ENCODE results near the gene TNS2. TPM values are rescaled to one million over a fixed set of nuclear protein-coding genes. Genes with fewer than 3 reads are reported as not detected.

Gene TNS2
- total and polyA plus RNA-seq, 10 of the 15 experiments (the other 5 are each of a cell fraction or from before 2014, with no cell fraction given), result 0.03 to 0.72 (median 0.16) TPM; not detected in 4

DNA sequence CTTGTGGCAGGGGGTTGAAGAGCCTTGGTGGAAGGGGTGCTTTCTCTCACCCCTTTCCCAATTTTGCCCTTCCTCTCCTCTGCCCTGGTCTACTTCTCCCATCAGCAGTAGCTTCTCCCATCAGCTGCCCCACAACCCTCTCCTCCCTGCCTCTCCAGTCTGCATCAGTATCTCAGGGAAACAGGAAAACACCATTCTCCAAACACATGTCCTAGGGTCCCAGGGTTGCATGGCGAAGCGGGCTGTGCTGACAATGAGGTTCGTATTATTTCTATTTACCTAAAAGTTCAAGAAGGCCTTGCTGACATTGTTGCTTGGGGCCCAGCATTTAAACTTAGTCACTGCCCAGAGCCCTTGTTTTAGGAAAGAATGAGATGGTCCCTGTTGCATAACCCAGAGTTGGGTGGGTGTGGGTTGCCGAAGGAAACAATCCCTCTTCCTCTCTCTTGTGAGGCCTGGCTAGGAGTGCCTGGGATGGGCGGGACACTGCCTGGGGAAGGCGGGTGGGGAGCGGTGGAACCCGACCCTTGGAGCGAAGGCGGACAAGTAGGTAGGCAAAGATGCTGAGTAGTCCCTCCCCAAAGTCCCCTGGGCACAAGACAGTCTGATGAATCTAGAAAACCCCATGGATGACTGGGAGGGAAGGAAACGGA, 46.4 kb downstream of the TNS2 start:
- ChIA-PET POLR2A (interaction anchor here (0.5 kb wide), 1 partner anchor 151 kb away, joined by 4 read pairs; no protein-coding TSS in a partner anchor), RAD21 (ENCODE audit: unreplicated experiment) (no interaction called here), CTCF (interaction anchor here (3.2 to 11.8 kb wide), 2 partner anchors 15 to 29 kb away, joined by 24 to 177 read pairs; partner anchors contain the start of gene SPRYD3), SMC1A (ENCODE audit: uncharacterized antibody, unreplicated experiment) (no interaction called here)
- H3K79me2 ChIP-seq (ENCODE audit: control insufficient read depth, insufficient read depth, low read length), result no peaks in the 10 kb centered on the region
- no peak overlapping the region for H2AFZ ChIP-seq (ENCODE audit: control insufficient read depth, low read depth, low read length)
- ATAC-seq (no peak), FAIRE-seq (no peak), DNase-seq (ENCODE audit: low read depth, low spot score) (no peak)
- peaks cover 0 to 6% of the 10 kb centered on the region in 2 experiments; a peak in 3 of 4 replicates for H3K27me3 ChIP-seq (replicated peaks in 1 of 2; ENCODE audit: control insufficient read depth in 2 of 2, insufficient read depth in 2 of 2, low read length in 1 of 2)
- no peaks in the 10 kb centered on the region for H3K36me3 ChIP-seq (ENCODE audit: control insufficient read depth in 2 of 2, insufficient read depth in 2 of 2, low read length in 1 of 2)
- no peak for TF ChIP-seq BRCA1 (IDR thresholded peaks at IDR 0.05; ENCODE audit: low read depth, low read length)
- TF ChIP-seq SIN3A (IDR thresholded peaks at IDR 0.05; ENCODE audit: low read depth, low read length), result no peak
- TF ChIP-seq POLR2A (IDR thresholded peaks at IDR 0.05; ENCODE audit: low read depth, low read length), result no peak
- no peak for TF ChIP-seq TARDBP (IDR thresholded peaks at IDR 0.05; ENCODE audit: borderline replicate concordance)
- no peak for TF ChIP-seq EED (IDR thresholded peaks at IDR 0.05; ENCODE audit: low read depth)
- no peak for TF ChIP-seq ZNF207 (IDR thresholded peaks at IDR 0.05; ENCODE audit: borderline replicate concordance)
- no peak for TF ChIP-seq E2F8 (IDR thresholded peaks at IDR 0.05; ENCODE audit: low read depth, partially characterized antibody)
- no peak for TF ChIP-seq SMAD1 (IDR thresholded peaks at IDR 0.05; ENCODE audit: low read depth, partially characterized antibody)
- no peak for TF ChIP-seq POU2F2 (IDR thresholded peaks at IDR 0.05; ENCODE audit: borderline replicate concordance, low read depth, low read length)
- TF ChIP-seq RAD51 (IDR thresholded peaks at IDR 0.05), result no peak
- TF ChIP-seq KLF5 (IDR thresholded peaks at IDR 0.05; ENCODE audit: partially characterized antibody), result no peak
- TF ChIP-seq CHD2 (IDR thresholded peaks at IDR 0.05; ENCODE audit: borderline replicate concordance, low read depth, low read length), result no peak
- no peak for TF ChIP-seq SUZ12 (IDR thresholded peaks at IDR 0.05; ENCODE audit: unreplicated experiment)
- TF ChIP-seq YY1 (IDR thresholded peaks at IDR 0.05; ENCODE audit: low read depth, low read length), result no peak
- no peak for TF ChIP-seq E2F4 (IDR thresholded peaks at IDR 0.05; ENCODE audit: low read depth, low read length)
- no peak for TF ChIP-seq ESRRA (IDR thresholded peaks at IDR 0.05; ENCODE audit: low read length)
- TF ChIP-seq SRF (IDR thresholded peaks at IDR 0.05; ENCODE audit: low read depth in 2 of 2, low read length in 2 of 2), result no peak
- H4K20me1 ChIP-seq (ENCODE audit: control insufficient read depth, insufficient read depth), result no peaks in the 10 kb centered on the region
- no peak overlapping the region for H3K27ac ChIP-seq (ENCODE audit: control insufficient read depth, insufficient read depth)
- peaks cover 9% of the 10 kb centered on the region for H3K4me1 ChIP-seq (ENCODE audit: control insufficient read depth, insufficient read depth, low read length)
- H3K9me3 ChIP-seq (replicated peaks; ENCODE audit: control insufficient read depth, insufficient read depth, low read length), result no peaks in the 10 kb centered on the region
- H3K9ac ChIP-seq (ENCODE audit: control insufficient read depth, insufficient read depth, low read length), result no peak overlapping the region
- BruUV-seq (replicated peaks), result no TSS peak
- intact Hi-C loops (cut with micrococcal nuclease; ENCODE audit: unreplicated experiment) (loop anchor here (5.0 kb wide), 1 partner anchor 44 kb away; the partner anchor contains the start of gene TNS2), in situ Hi-C loops (cut with MboI) (no loop called here)
- no peak overlapping the region for H3K4me3 ChIP-seq
- WGBS (ENCODE audit: insufficient coverage, insufficient replicate concordance, low lambda C conversion rate, missing lambda C conversion rate), result 54% methylated on average over 11 of the region's 11 CpGs
- no peak overlapping the region for H3K4me2 ChIP-seq (ENCODE audit: control insufficient read depth, insufficient read depth)

All from GM12878 (cell line).